SU-DHL-6 (cell line): Measurements from ENCODE around the gene TBX5.

Source experiments
- H2AFZ ChIP-seq: fragments of 200-600 bp; sonication (generic); 2 replicates; pipeline ENCODE4 v1.6.1; 2014; ENCODE audit warnings: low read depth, mild to moderate bottlenecking, moderate library complexity, mixed read lengths, antibody characterized with exemption, low read length; ENCODE audit not compliant: severe bottlenecking
- H3F3A ChIP-seq: fragments of 200-600 bp; shearing (Covaris generic); 2 replicates; pipeline ENCODE4 v1.6.0; 2016; ENCODE audit warnings: antibody characterized with exemption, mild to moderate bottlenecking; ENCODE audit not compliant: insufficient read depth
- H3K27ac ChIP-seq: fragments of 200-600 bp; sonication (generic); 2 replicates; pipeline ENCODE4 v1.5.1; 2016; ENCODE audit warnings: low read depth, mild to moderate bottlenecking, low read length, moderate library complexity, mixed read lengths
- H3K27me3 ChIP-seq: fragments of 200-600 bp; sonication (generic), shearing (Covaris generic); 2 replicates; pipeline ENCODE4 v1.6.0; 2014; ENCODE audit warnings: mild to moderate bottlenecking, low read length
- H3K36me3 ChIP-seq: fragments of 200-600 bp; sonication (generic); 2 replicates; pipeline ENCODE4 v1.6.1; 2014; ENCODE audit warnings: mild to moderate bottlenecking, low read length, mixed read lengths
- H3K4me2 ChIP-seq: fragments of 300-600, 200-600 bp; shearing (Covaris generic), sonication (generic); 2 replicates; pipeline ENCODE4 v1.6.0; 2014; ENCODE audit warnings: low read length, low read depth, mild to moderate bottlenecking; ENCODE audit not compliant: poor library complexity, severe bottlenecking
- H3K4me3 ChIP-seq: fragments of 200-600 bp; sonication (generic); 2 replicates; pipeline ENCODE4 v1.5.1; 2014; ENCODE audit warnings: antibody characterized with exemption, low read length, mild to moderate bottlenecking, mixed read lengths; ENCODE audit not compliant: insufficient read depth, poor library complexity, severe bottlenecking
- H3K79me2 ChIP-seq: fragments of 200-600 bp; sonication (generic); 2 replicates; pipeline ENCODE4 v1.6.1; 2014; ENCODE audit warnings: mild to moderate bottlenecking, low read length, moderate library complexity; ENCODE audit not compliant: insufficient read depth
- H3K9ac ChIP-seq: fragments of 200-600 bp; sonication (generic); 2 replicates; pipeline ENCODE4 v1.7.0; 2014; ENCODE audit warnings: mild to moderate bottlenecking, low read length
- H3K9me2 ChIP-seq: fragments of 200-600 bp; sonication (generic); replicated peaks from 2 replicates; pipeline ENCODE4 v1.6.1; 2014; ENCODE audit warnings: low read length; ENCODE audit not compliant: insufficient read depth
- H3K9me3 ChIP-seq: fragments of 200-600 bp; sonication (generic); 2 replicates; pipeline ENCODE4 v1.6.1; 2014; ENCODE audit warnings: low read length, mixed read lengths; ENCODE audit not compliant: insufficient read depth
- H4K20me1 ChIP-seq: fragments of 200-600 bp; sonication (generic); 2 replicates; pipeline ENCODE4 v1.6.1; 2014; ENCODE audit warnings: low read depth, mild to moderate bottlenecking, antibody characterized with exemption, low read length, moderate library complexity, mixed read lengths
- CTCF ChIP-seq: fragments of 200-600 bp; sonication (generic); IDR thresholded peaks from one replicate; pipeline ENCODE4 v1.5.1; 2017; ENCODE audit warnings: antibody characterized with exemption, mild to moderate bottlenecking, low read length, moderate library complexity; ENCODE audit not compliant: insufficient read depth, poor library complexity, severe bottlenecking
- EZH2phosphoT487 ChIP-seq: fragments of 200-600 bp; sonication (generic), shearing (Covaris generic); conservative IDR thresholded peaks from 2 replicates; pipeline ENCODE4 v1.6.1; 2018; ENCODE audit warnings: mild to moderate bottlenecking, antibody characterized with exemption, low read length, moderate library complexity, mixed read lengths

TBX5 gene

GRCh38 chr12:114443607-114444421, 37.9 kb upstream of the TBX5 start:
- Histone ChIP-seq H3K27ac (no peak overlapping the region), H3K27me3 (no peaks in the 10 kb centered on the region), H3F3A (no peaks in the 10 kb centered on the region), H3K36me3 (no peaks in the 10 kb centered on the region), H3K9me2 (no peaks in the 10 kb centered on the region), H3K79me2 (no peaks in the 10 kb centered on the region), H3K4me2 (no peak overlapping the region), H3K4me3 (no peak overlapping the region), H3K9me3 (no peaks in the 10 kb centered on the region), H4K20me1 (no peaks in the 10 kb centered on the region), H3K9ac (no peak overlapping the region), H2AFZ (no peak overlapping the region)
- TF ChIP-seq CTCF (no peak), EZH2phosphoT487 (no peak)

- H3K27ac ChIP-seq, result no peak overlapping the region
- H3K79me2 ChIP-seq, result no peaks in the 10 kb centered on the region
- TF ChIP-seq CTCF (no peak), EZH2phosphoT487 (no peak)
- H3K9me2 ChIP-seq, result no peaks in the 10 kb centered on the region
- no peaks in the 10 kb centered on the region for H4K20me1 ChIP-seq
- H3K27me3 ChIP-seq, result no peaks in the 10 kb centered on the region
- no peak overlapping the region for H3K4me3 ChIP-seq
- no peaks in the 10 kb centered on the region for H3K9me3 ChIP-seq
- no peaks in the 10 kb centered on the region for H3F3A ChIP-seq
- H3K36me3 ChIP-seq, result no peaks in the 10 kb centered on the region
- no peak overlapping the region for H3K4me2 ChIP-seq
- no peak overlapping the region for H3K9ac ChIP-seq
- no peak overlapping the region for H2AFZ ChIP-seq
Observed at GRCh38 chr12:114442578-114442977, 36.6 kb upstream of the TBX5 start.

- H3K27me3 ChIP-seq, result no peaks in the 10 kb centered on the region
- H3K36me3 ChIP-seq, result no peaks in the 10 kb centered on the region
- no peaks in the 10 kb centered on the region for H3K79me2 ChIP-seq
- H4K20me1 ChIP-seq, result no peaks in the 10 kb centered on the region
- no peak overlapping the region for H2AFZ ChIP-seq
- H3K4me3 ChIP-seq, result no peak overlapping the region
- H3K4me2 ChIP-seq, result no peak overlapping the region
- H3F3A ChIP-seq, result no peaks in the 10 kb centered on the region
- TF ChIP-seq EZH2phosphoT487 (no peak), CTCF (no peak)
- H3K27ac ChIP-seq, result no peak overlapping the region
- no peak overlapping the region for H3K9ac ChIP-seq
- H3K9me2 ChIP-seq, result no peaks in the 10 kb centered on the region
- no peaks in the 10 kb centered on the region for H3K9me3 ChIP-seq
Observed at GRCh38 chr12:114441545-114441944, 35.6 kb upstream of the TBX5 start.
